Hepatocyte (in vitro differentiated cells): Measurements from ENCODE around the gene TTC12. TPM values are rescaled to one million over a fixed set of nuclear protein-coding genes. Genes with fewer than 3 reads are reported as not detected.

ENCODE experiments used
- DNase-seq: peaks from one replicate; pipeline ENCODE4 v3.0.0-alpha.2; 2016; ENCODE audit warnings: low spot score
- H2AFZ ChIP-seq: fragments of 200-600 bp; sonication (generic); 2 replicates; pipeline ENCODE4 v1.6.0; 2016; ENCODE audit warnings: antibody characterized with exemption, mild to moderate bottlenecking
- H3K27ac ChIP-seq: fragments of 200-600 bp; sonication (generic); 2 replicates; pipeline ENCODE4 v1.5.1; 2016; ENCODE audit warnings: mild to moderate bottlenecking
- H3K27me3 ChIP-seq: fragments of 200-600 bp; sonication (generic); 2 replicates; pipeline ENCODE4 v1.6.1; 2016
- H3K36me3 ChIP-seq: fragments of 200-600 bp; sonication (generic); replicated peaks from 2 replicates; pipeline ENCODE4 v1.5.1; 2016; ENCODE audit warnings: low read depth; ENCODE audit not compliant: insufficient read depth
- H3K4me1 ChIP-seq: fragments of 200-600 bp; sonication (generic); 2 replicates; pipeline ENCODE4 v1.5.1; 2016; ENCODE audit warnings: mild to moderate bottlenecking, moderate library complexity; ENCODE audit not compliant: insufficient read depth
- H3K4me2 ChIP-seq: fragments of 200-600 bp; sonication (generic); 2 replicates; pipeline ENCODE4 v1.6.0; 2016
- H3K4me3 ChIP-seq: fragments of 200-600 bp; sonication (generic); 2 replicates; pipeline ENCODE4 v1.5.1; 2016; ENCODE audit warnings: mild to moderate bottlenecking
- H3K79me2 ChIP-seq: fragments of 200-600 bp; sonication (generic); 2 replicates; pipeline ENCODE4 v1.6.0; 2017; ENCODE audit warnings: mild to moderate bottlenecking
- H3K9me2 ChIP-seq: fragments of 200-600 bp; sonication (generic); replicated peaks from 2 replicates; pipeline ENCODE4 v1.6.0; 2017; ENCODE audit warnings: mild to moderate bottlenecking; ENCODE audit not compliant: insufficient read depth
- H3K9me3 ChIP-seq: fragments of 200-600 bp; sonication (generic); 2 replicates; pipeline ENCODE4 v1.5.1; 2016; ENCODE audit warnings: low read depth, mild to moderate bottlenecking
- H4K20me1 ChIP-seq: fragments of 200-600 bp; sonication (generic); 2 replicates; pipeline ENCODE4 v1.6.0; 2016; ENCODE audit warnings: mild to moderate bottlenecking; ENCODE audit not compliant: insufficient read depth, poor library complexity, severe bottlenecking
- CTCF ChIP-seq: fragments of 200-600 bp; sonication (generic); IDR thresholded peaks from 2 replicates; pipeline ENCODE4 v1.5.1; 2016; ENCODE audit warnings: antibody characterized with exemption, mild to moderate bottlenecking; ENCODE audit not compliant: poor library complexity
- EZH2 ChIP-seq: fragments of 200-600 bp; sonication (generic); IDR thresholded peaks from 2 replicates; pipeline ENCODE4 v1.6.1; 2016; ENCODE audit warnings: antibody characterized with exemption, mild to moderate bottlenecking, borderline replicate concordance
- EZH2phosphoT487 ChIP-seq: fragments of 200-600 bp; sonication (generic); IDR thresholded peaks from one replicate; pipeline ENCODE4 v1.6.1; 2018; ENCODE audit warnings: antibody characterized with exemption, mild to moderate bottlenecking, low read depth, moderate library complexity; ENCODE audit not compliant: unreplicated experiment, severe bottlenecking
- WGBS: methylation state at CpG from one replicate; pipeline ENCODE4 v1.1.6; 2016; ENCODE audit warnings: low lambda C conversion rate; ENCODE audit errors: missing lambda C conversion rate; 5-methylcytosine and 5-hydroxymethylcytosine counted together
- polyA plus RNA-seq: library from polyadenylated mRNA; unstranded; fragments of >200 nt; fragmentation: Nextera tagmentation; extraction: Ambion mirVana; gene quantifications from 2 replicates; pipeline ENCODE4 v1.2.1, GENCODE V29; 2016
- total RNA-seq: library from RNA; depleted of rRNA; stranded (reverse); fragments of >200 nt; gene quantifications from 2 replicates; pipeline ENCODE4 v1.2.3, GENCODE V29; 2014

Gene TTC12
- 10.5 and 12.4 TPM in 2 replicates for total RNA-seq
- polyA plus RNA-seq, result 9.2 and 9.4 TPM in 2 replicates

GRCh38 chr11:113314389-113315301 lies at the start of gene TTC12:
TTC12 (plus strand) TSS chr11:113314583; CDS start chr11:113316258, 1,675 bp downstream.
- 6% methylated on average over 56 of the region's 64 CpGs for WGBS
- Histone ChIP-seq H3K4me2 (peak within 1 kb of the TSS; percentile 90), H3K27me3 (no peaks in the 10 kb centered on the region), H3K79me2 (peaks cover 5% of the 10 kb centered on the region), H2AFZ (peak within 1 kb of the TSS; percentile 69), H4K20me1 (no peaks in the 10 kb centered on the region), H3K4me3 (peak within 1 kb of the TSS; percentile 76), H3K36me3 (no peaks in the 10 kb centered on the region), H3K9me3 (no peaks in the 10 kb centered on the region), H3K4me1 (peaks cover 14% of the 10 kb centered on the region), H3K9me2 (no peaks in the 10 kb centered on the region), H3K27ac (peak within 1 kb of the TSS; percentile 92)
- peak; percentile 97 for DNase-seq
- TF ChIP-seq CTCF (no peak), EZH2 (no peak), EZH2phosphoT487 (no peak)

GRCh38 chr11:113265362-113265761 lies 49.0 kb upstream of the TTC12 start:
- Histone ChIP-seq H3K27me3 (no peaks in the 10 kb centered on the region), H3K9me3 (no peaks in the 10 kb centered on the region), H3K4me1 (no peaks in the 10 kb centered on the region), H3K36me3 (no peaks in the 10 kb centered on the region), H3K9me2 (no peaks in the 10 kb centered on the region), H2AFZ (no peak overlapping the region), H3K27ac (no peak overlapping the region), H3K79me2 (no peaks in the 10 kb centered on the region), H3K4me3 (no peak overlapping the region), H4K20me1 (no peaks in the 10 kb centered on the region), H3K4me2 (no peak overlapping the region)
- DNase-seq, result no peak
- TF ChIP-seq EZH2phosphoT487, result no peak
- TF ChIP-seq EZH2, result no peak
- no peak for TF ChIP-seq CTCF
- 89% methylated on average over 2 of the region's 2 CpGs for WGBS

- H3K9me2 ChIP-seq, result no peaks in the 10 kb centered on the region
- no peak for DNase-seq
- TF ChIP-seq EZH2 (no peak), EZH2phosphoT487 (no peak), CTCF (no peak)
- no peak overlapping the region for H3K27ac ChIP-seq
- H3K9me3 ChIP-seq, result no peaks in the 10 kb centered on the region
- no peak overlapping the region for H3K4me2 ChIP-seq
- H3K4me1 ChIP-seq, result no peaks in the 10 kb centered on the region
- no peak overlapping the region for H3K4me3 ChIP-seq
- WGBS, result 89% methylated on average over 7 of the region's 7 CpGs
- H4K20me1 ChIP-seq, result no peaks in the 10 kb centered on the region
- H3K27me3 ChIP-seq, result no peaks in the 10 kb centered on the region
- no peaks in the 10 kb centered on the region for H3K36me3 ChIP-seq
- H2AFZ ChIP-seq, result no peak overlapping the region
- no peaks in the 10 kb centered on the region for H3K79me2 ChIP-seq
Measured at GRCh38 chr11:113267493-113267892, 46.9 kb upstream of the TTC12 start.
